OCI-LY3 (cell line): ENCODE results near the gene ANKS1B.

Experiments
- H2AFZ ChIP-seq: fragments of 200-600, 300-600 bp; shearing (Covaris generic); 2 replicates; pipeline ENCODE4 v1.6.0; 2014; ENCODE audit warnings: antibody characterized with exemption, low read depth, low read length
- H3K27ac ChIP-seq: fragments of 200-600, 300-600 bp; sonication (generic); 2 replicates; pipeline ENCODE4 v1.5.1; 2014; ENCODE audit warnings: mild to moderate bottlenecking, low read length, moderate library complexity, mixed read lengths
- H3K27me3 ChIP-seq: fragments of 200-600, 300-600 bp; sonication (generic); 2 replicates; pipeline ENCODE4 v1.6.1; 2014; ENCODE audit warnings: low read depth, low read length, mixed read lengths
- H3K36me3 ChIP-seq: fragments of 200-600, 300-600 bp; sonication (generic); replicated peaks from 2 replicates; pipeline ENCODE3; 2014; ENCODE audit warnings: low read depth, low read length, mixed read lengths
- H3K4me1 ChIP-seq: fragments of 300-600, 200-600 bp; sonication (generic); 2 replicates; pipeline ENCODE4 v1.6.1; 2014; ENCODE audit warnings: low read length, mixed read lengths
- H3K4me2 ChIP-seq: fragments of 200-600, 300-600 bp; sonication (generic); 2 replicates; pipeline ENCODE4 v1.6.1; 2014; ENCODE audit warnings: low read length, mixed read lengths
- H3K4me3 ChIP-seq: fragments of 300-600, 200-600 bp; sonication (generic); 2 replicates; pipeline ENCODE4 v1.5.1; 2014; ENCODE audit warnings: antibody characterized with exemption, mild to moderate bottlenecking, low read length, moderate library complexity
- H3K79me2 ChIP-seq: fragments of 300-600, 200-600 bp; shearing (Covaris generic); 2 replicates; pipeline ENCODE4 v1.6.1; 2014; ENCODE audit warnings: mild to moderate bottlenecking, low read length, mixed read lengths
- H3K9ac ChIP-seq: fragments of 300-600, 200-600 bp; shearing (Covaris generic); 2 replicates; pipeline ENCODE4 v1.6.0; 2014; ENCODE audit warnings: mild to moderate bottlenecking, low read length, moderate library complexity
- H3K9me3 ChIP-seq: fragments of 200-600, 300-600 bp; shearing (Covaris generic); 2 replicates; pipeline ENCODE4 v1.6.1; 2014; ENCODE audit warnings: low read length, mixed read lengths; ENCODE audit not compliant: insufficient read depth
- H4K20me1 ChIP-seq: fragments of 200-600, 300-600 bp; sonication (generic); 2 replicates; pipeline ENCODE4 v1.6.1; 2016; ENCODE audit warnings: low read length, mixed read lengths; ENCODE audit not compliant: insufficient read depth
- CTCF ChIP-seq: fragments of 200-600, 300-600 bp; sonication (generic); IDR thresholded peaks from 2 replicates; pipeline ENCODE4 v1.5.1; 2014; ENCODE audit warnings: antibody characterized with exemption, low read length, low read depth
- EZH2phosphoT487 ChIP-seq: fragments of 200-600 bp; shearing (Covaris generic); IDR thresholded peaks from 2 replicates; pipeline ENCODE4 v1.6.1; 2018; ENCODE audit warnings: antibody characterized with exemption, mixed run types, low read depth

The ANKS1B gene

DNA sequence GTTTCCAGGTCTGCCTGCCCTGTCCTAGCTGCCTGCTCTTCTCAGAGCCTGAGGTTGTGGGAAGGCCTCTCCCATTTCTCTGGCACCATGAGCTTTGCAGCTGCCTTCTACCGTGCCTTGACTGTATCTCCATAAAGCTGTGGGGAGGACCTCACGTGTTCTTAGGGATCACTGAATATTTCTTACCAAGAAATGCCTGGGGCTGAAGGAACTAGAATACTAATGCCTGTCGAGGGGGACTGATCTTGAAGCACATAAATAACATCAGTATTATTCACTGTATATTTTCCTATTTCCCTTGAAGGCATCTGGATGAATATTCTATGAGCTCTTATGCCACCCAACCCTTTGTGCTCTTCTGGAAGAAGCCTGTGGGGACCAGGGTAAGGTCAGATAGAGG is 1236.3 kb downstream of the ANKS1B start:
- TF ChIP-seq CTCF (no peak), EZH2phosphoT487 (no peak)
- Histone ChIP-seq H3K9me3 (no peaks in the 10 kb centered on the region), H3K27me3 (peaks cover 9% of the 10 kb centered on the region; the same call in 1 of the 2 replicates), H3K36me3 (no peaks in the 10 kb centered on the region), H3K4me3 (no peak overlapping the region), H3K4me2 (no peak overlapping the region), H3K9ac (no peak overlapping the region), H3K79me2 (no peaks in the 10 kb centered on the region), H4K20me1 (no peaks in the 10 kb centered on the region), H2AFZ (no peak overlapping the region), H3K27ac (no peak overlapping the region), H3K4me1 (peaks cover 16% of the 10 kb centered on the region)

- peak overlapping the region; percentile 82 for H3K4me3 ChIP-seq
- no peaks in the 10 kb centered on the region for H4K20me1 ChIP-seq
- H3K4me2 ChIP-seq, result peak overlapping the region; percentile 89
- TF ChIP-seq EZH2phosphoT487, result no peak
- TF ChIP-seq CTCF, result peak; percentile 12; the same call in 1 of the 2 replicates
- peaks cover 9% of the 10 kb centered on the region; the same call in 1 of the 2 replicates for H3K27me3 ChIP-seq
- peak overlapping the region; percentile 85 for H2AFZ ChIP-seq
- no peak overlapping the region for H3K27ac ChIP-seq
- no peaks in the 10 kb centered on the region for H3K36me3 ChIP-seq
- H3K9me3 ChIP-seq, result no peaks in the 10 kb centered on the region
- peaks cover 12% of the 10 kb centered on the region; the same call in 1 of the 2 replicates for H3K4me1 ChIP-seq
- H3K79me2 ChIP-seq, result no peaks in the 10 kb centered on the region
- peak overlapping the region; percentile 63 for H3K9ac ChIP-seq
These were observed 1239.0 kb downstream of the ANKS1B start for GRCh38 chr12:98745578-98746391.

GRCh38 chr12:98744680-98745079 is 1240.1 kb downstream of the ANKS1B start:
- peak overlapping the region; percentile 89 for H3K4me2 ChIP-seq

More at GRCh38 chr12:98744680-98745079, 1240.1 kb downstream of the ANKS1B start:
- TF ChIP-seq CTCF (no peak), EZH2phosphoT487 (no peak)
- H3K27ac ChIP-seq, result no peak overlapping the region
- H3K27me3 ChIP-seq, result peaks cover 9% of the 10 kb centered on the region; the same call in 1 of the 2 replicates
- H3K4me3 ChIP-seq, result peak overlapping the region; percentile 82; the same call in 1 of the 2 replicates
- no peaks in the 10 kb centered on the region for H3K9me3 ChIP-seq
- no peak overlapping the region for H2AFZ ChIP-seq
- no peaks in the 10 kb centered on the region for H4K20me1 ChIP-seq
- H3K79me2 ChIP-seq, result no peaks in the 10 kb centered on the region
- H3K9ac ChIP-seq, result no peak overlapping the region; the same call in 1 of the 2 replicates
- no peaks in the 10 kb centered on the region for H3K36me3 ChIP-seq
- H3K4me1 ChIP-seq, result peaks cover 12% of the 10 kb centered on the region; the same call in 1 of the 2 replicates
